ENCODE results near the gene TMEM132E. TPM values are rescaled to one million over a fixed set of nuclear protein-coding genes. Genes with fewer than 3 reads are reported as not detected.

TMEM132E gene
- total and polyA plus RNA-seq, 10 of the 15 experiments (the other 5 are each of a cell fraction or from before 2014, with no cell fraction given), result not detected

GRCh38 chr17:34562387-34562786 is 17.0 kb upstream of the TMEM132E start:
- H4K20me1 ChIP-seq (ENCODE audit: control insufficient read depth, insufficient read depth), result no peaks in the 10 kb centered on the region
- CTCF ChIA-PET, result no interaction called here
- no peaks in the 10 kb centered on the region for H3K4me1 ChIP-seq (ENCODE audit: control insufficient read depth, insufficient read depth, low read length)
- SMC1A ChIA-PET (ENCODE audit: uncharacterized antibody, unreplicated experiment), result no interaction called here
- H3K27me3 ChIP-seq (replicated peaks in 1 of 2; ENCODE audit: control insufficient read depth in 2 of 2, insufficient read depth in 2 of 2, low read length in 1 of 2), result no peaks in the 10 kb centered on the region; a peak in 3 of 4 replicates
- ATAC-seq, result peak; percentile 67
- POLR2A ChIA-PET, result no interaction called here
- no peak for DNase-seq (ENCODE audit: low read depth, low spot score)
- H3K36me3 ChIP-seq (ENCODE audit: control insufficient read depth in 2 of 2, insufficient read depth in 2 of 2, low read length in 1 of 2), result no peaks in the 10 kb centered on the region
- no peaks in the 10 kb centered on the region for H3K79me2 ChIP-seq (ENCODE audit: control insufficient read depth, insufficient read depth, low read length)
- H3K4me2 ChIP-seq (ENCODE audit: control insufficient read depth, insufficient read depth), result no peak overlapping the region
- WGBS (ENCODE audit: insufficient coverage, insufficient replicate concordance, low lambda C conversion rate, missing lambda C conversion rate), result 18% methylated on average over 2 of the region's 2 CpGs
- TF ChIP-seq CHD2 (IDR thresholded peaks at IDR 0.05; ENCODE audit: borderline replicate concordance, low read depth, low read length) (no peak), SIN3A (IDR thresholded peaks at IDR 0.05; ENCODE audit: low read depth, low read length) (no peak), SMARCA5 (IDR thresholded peaks at IDR 0.05) (no peak), ATF7 (IDR thresholded peaks at IDR 0.05; ENCODE audit: low read depth) (no peak), NBN (IDR thresholded peaks at IDR 0.05) (no peak), TCF3 (IDR thresholded peaks at IDR 0.05; ENCODE audit: borderline replicate concordance, insufficient read depth, low read depth, low read length) (peak; percentile 51; the same call in 1 of the 2 replicates), IRF4 (IDR thresholded peaks at IDR 0.05; ENCODE audit: low read depth, low read length) (no peak), SMC3 (IDR thresholded peaks at IDR 0.05; ENCODE audit: borderline replicate concordance, low read length) (peak; percentile 24; the same call in 1 of the 2 replicates), NFYB (IDR thresholded peaks at IDR 0.05; ENCODE audit: insufficient read depth, low read depth, low read length) (no peak), RAD21 (IDR thresholded peaks at IDR 0.05; ENCODE audit: insufficient read depth, low read depth, low read length) (0 out of 2 replicates have a peak, but pooled peaks have one; percentile 18), GABPA (IDR thresholded peaks at IDR 0.05; ENCODE audit: low read depth) (no peak), SP1 (IDR thresholded peaks at IDR 0.05; ENCODE audit: low read depth, low read length) (no peak)
- TF ChIP-seq, protein P1, sequence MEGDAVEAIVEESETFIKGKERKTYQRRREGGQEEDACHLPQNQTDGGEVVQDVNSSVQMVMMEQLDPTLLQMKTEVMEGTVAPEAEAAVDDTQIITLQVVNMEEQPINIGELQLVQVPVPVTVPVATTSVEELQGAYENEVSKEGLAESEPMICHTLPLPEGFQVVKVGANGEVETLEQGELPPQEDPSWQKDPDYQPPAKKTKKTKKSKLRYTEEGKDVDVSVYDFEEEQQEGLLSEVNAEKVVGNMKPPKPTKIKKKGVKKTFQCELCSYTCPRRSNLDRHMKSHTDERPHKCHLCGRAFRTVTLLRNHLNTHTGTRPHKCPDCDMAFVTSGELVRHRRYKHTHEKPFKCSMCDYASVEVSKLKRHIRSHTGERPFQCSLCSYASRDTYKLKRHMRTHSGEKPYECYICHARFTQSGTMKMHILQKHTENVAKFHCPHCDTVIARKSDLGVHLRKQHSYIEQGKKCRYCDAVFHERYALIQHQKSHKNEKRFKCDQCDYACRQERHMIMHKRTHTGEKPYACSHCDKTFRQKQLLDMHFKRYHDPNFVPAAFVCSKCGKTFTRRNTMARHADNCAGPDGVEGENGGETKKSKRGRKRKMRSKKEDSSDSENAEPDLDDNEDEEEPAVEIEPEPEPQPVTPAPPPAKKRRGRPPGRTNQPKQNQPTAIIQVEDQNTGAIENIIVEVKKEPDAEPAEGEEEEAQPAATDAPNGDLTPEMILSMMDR (IDR thresholded peaks at IDR 0.05 in 2 of 3, conservative IDR thresholded peaks at IDR 0.05 in 1 of 3; ENCODE audit: control insufficient read depth in 2 of 3, extremely low read depth in 1 of 3, insufficient read depth in 1 of 3, low read depth in 3 of 3, low read length in 3 of 3), result peak; percentile 19 to 44 (median 31)
- in situ Hi-C loops (cut with MboI) (no loop called here), intact Hi-C loops (cut with micrococcal nuclease; ENCODE audit: unreplicated experiment) (no loop called here)
- FAIRE-seq, result no peak
- no peak overlapping the region for H2AFZ ChIP-seq (ENCODE audit: control insufficient read depth, low read depth, low read length)
- H3K27ac ChIP-seq (ENCODE audit: control insufficient read depth, insufficient read depth), result no peak overlapping the region
- H3K4me3 ChIP-seq, result no peak overlapping the region
- RAD21 ChIA-PET (ENCODE audit: unreplicated experiment), result no interaction called here
- no peak overlapping the region for H3K9ac ChIP-seq (ENCODE audit: control insufficient read depth, insufficient read depth, low read length)
- no TSS peak for BruUV-seq (replicated peaks)
- H3K9me3 ChIP-seq (replicated peaks; ENCODE audit: control insufficient read depth, insufficient read depth, low read length), result no peaks in the 10 kb centered on the region

Measured in GM12878 (cell line).